Mucosa of rectum (tissue), 2 donors: Measurements from ENCODE around the gene SOWAHB.

ENCODE experiments used
- H3K27ac ChIP-seq, 2 donors: one replicate each; pipeline ENCODE4 v1.7.0; 2013; ENCODE audit warnings: inconsistent platforms in 2 of 2, low read depth in 2 of 2, low read length in 2 of 2
- H3K27me3 ChIP-seq, 2 donors: one replicate each; pipeline ENCODE4 v1.7.0; 2013; ENCODE audit warnings: low read length in 2 of 2; ENCODE audit not compliant: control insufficient read depth in 2 of 2, insufficient read depth in 2 of 2
- H3K36me3 ChIP-seq, 2 donors: one replicate each; pipeline ENCODE4 v1.7.0; 2013; ENCODE audit warnings: low read length in 2 of 2; ENCODE audit not compliant: control insufficient read depth in 2 of 2, insufficient read depth in 2 of 2
- H3K4me1 ChIP-seq, 2 donors: one replicate each; pipeline ENCODE4 v1.7.0; 2013; ENCODE audit warnings: low read length in 2 of 2, mild to moderate bottlenecking in 1 of 2; ENCODE audit not compliant: control insufficient read depth in 2 of 2, insufficient read depth in 2 of 2
- H3K4me3 ChIP-seq, 2 donors: one replicate each; pipeline ENCODE4 v1.7.0; 2013; ENCODE audit warnings: low read length in 2 of 2
- H3K9ac ChIP-seq, 2 donors: one replicate each; pipeline ENCODE4 v1.7.0; 2013; ENCODE audit warnings: low read length in 2 of 2, low read depth in 1 of 2, mild to moderate bottlenecking in 1 of 2
- H3K9me3 ChIP-seq, 2 donors: one replicate each; pipeline ENCODE4 v1.7.0; 2013; ENCODE audit warnings: low read length in 2 of 2; ENCODE audit not compliant: control insufficient read depth in 2 of 2
- donor health status: healthy.
- donor health status: Normal muscosa, but diverticular disease.

Gene SOWAHB

DNA sequence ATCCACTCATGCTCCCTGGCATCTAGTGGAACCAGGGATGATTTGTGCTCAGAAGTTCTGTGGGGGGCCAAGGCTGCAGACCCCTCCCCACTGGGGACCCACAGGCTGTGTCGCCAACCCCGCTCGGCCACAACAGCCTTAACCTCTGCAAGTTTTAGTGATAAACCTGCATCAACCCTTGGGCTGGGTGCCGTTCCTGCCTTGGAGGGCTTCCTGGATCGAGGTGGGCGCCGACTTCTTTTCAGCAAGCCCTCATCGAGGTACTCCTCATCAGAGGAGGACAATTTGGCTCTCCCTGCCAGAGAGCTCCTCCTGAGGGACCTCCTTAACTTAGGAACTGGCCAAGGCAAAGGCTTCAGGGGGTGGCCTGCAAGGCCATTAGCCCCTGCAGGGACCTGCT is 1.9 kb downstream of the SOWAHB start:
- no peaks in the 10 kb centered on the region for H3K9me3 ChIP-seq
- H3K4me3 ChIP-seq: peak overlapping the region; percentile 78 to 83
- H3K27ac ChIP-seq: no peak overlapping the region
- no peaks in the 10 kb centered on the region for H3K36me3 ChIP-seq
- H3K9ac ChIP-seq: peak overlapping the region; percentile 60 to 88
- H3K4me1 ChIP-seq: peaks cover 9 to 13% of the 10 kb centered on the region in 2 donors
- peaks cover 0 to 5% of the 10 kb centered on the region in 2 donors for H3K27me3 ChIP-seq

DNA sequence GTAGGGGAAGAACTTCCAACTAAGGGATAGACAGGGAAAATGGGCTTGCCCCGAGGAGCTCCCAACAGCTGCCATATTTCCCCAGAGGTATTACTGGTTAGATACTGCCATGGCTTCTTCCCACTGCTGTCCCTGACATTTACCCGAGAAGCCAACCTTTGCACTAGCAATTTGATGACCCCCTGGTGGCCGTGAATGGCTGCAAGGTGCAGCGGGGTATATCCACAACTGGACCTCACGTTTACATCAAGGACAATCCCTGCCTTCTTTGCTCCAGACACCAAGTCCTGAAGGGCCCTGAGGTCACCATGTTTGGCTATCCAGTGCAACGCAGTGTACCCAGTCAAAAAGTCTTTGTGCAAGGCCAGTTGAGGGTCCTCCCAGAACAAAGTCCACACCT is 2.3 kb downstream of the SOWAHB start:
- no peak overlapping the region for H3K27ac ChIP-seq
- peaks cover 9 to 13% of the 10 kb centered on the region in 2 donors for H3K4me1 ChIP-seq
- no peak overlapping the region for H3K9ac ChIP-seq
- peak overlapping the region; percentile 78 to 83 for H3K4me3 ChIP-seq
- H3K27me3 ChIP-seq: peaks cover 0 to 5% of the 10 kb centered on the region in 2 donors
- no peaks in the 10 kb centered on the region for H3K36me3 ChIP-seq
- H3K9me3 ChIP-seq: no peaks in the 10 kb centered on the region

DNA sequence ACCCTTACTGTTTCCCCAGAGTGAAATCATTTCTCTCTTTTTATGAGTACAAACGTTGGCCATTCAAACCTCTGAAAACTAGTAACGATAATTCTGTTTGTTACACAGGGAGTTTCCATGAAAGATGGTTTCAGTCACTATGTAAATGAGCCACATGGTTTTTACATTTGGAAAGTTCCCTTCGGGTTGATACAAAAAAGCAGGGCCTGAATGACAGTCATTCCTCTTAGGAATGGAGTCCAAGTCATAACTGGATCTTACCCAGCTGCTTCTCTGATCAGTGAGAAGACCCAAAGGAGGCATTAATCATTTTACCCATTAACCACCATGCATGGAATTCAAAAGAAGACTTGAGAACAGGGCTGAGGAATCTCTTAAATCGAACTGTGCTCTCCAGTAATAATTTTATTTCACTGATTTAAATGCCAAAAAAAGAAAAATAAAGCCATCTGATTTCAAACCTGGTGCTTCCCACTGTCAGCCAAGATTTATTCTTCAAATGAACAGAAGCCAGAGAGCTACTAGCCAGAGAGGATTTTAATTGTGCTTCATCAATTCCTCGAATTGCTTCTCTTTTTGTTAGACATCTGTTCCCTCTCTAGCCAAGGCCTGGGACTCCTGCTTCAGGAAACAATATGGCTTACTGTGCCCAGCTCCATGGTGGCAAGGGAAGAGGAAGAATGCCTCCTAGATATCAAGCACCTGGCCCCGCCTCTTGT is 3.2 kb downstream of the SOWAHB start:
- Histone ChIP-seq H3K27me3 (peaks cover 0 to 5% of the 10 kb centered on the region in 2 donors), H3K4me1 (peaks cover 9 to 13% of the 10 kb centered on the region in 2 donors), H3K9me3 (no peaks in the 10 kb centered on the region), H3K36me3 (no peaks in the 10 kb centered on the region), H3K27ac (no peak overlapping the region), H3K4me3 (no peak overlapping the region), H3K9ac (no peak overlapping the region)

DNA sequence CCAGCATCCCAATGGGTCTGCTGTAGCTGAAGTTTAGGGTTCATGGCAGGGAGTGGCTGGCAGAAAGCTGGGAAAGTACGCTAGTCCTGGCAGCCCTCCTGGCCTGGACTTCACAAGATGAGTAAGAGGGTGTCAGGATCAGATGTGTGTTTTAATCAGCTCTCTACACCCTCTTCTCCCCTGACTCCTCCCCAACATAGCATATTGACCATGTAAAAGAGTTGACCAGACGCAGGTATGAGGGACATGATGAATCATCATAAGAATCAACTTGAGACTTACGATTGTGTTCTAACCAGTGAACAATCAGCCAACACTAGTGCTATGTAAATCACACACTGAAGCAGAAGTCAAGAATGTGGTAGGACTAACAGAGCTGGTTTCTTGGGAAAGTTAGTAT is 5.3 kb downstream of the SOWAHB start:
- Histone ChIP-seq H3K9ac (no peak overlapping the region), H3K4me1 (peaks cover 7 to 10% of the 10 kb centered on the region in 2 donors), H3K4me3 (no peak overlapping the region), H3K36me3 (no peaks in the 10 kb centered on the region), H3K27me3 (peaks cover 0 to 5% of the 10 kb centered on the region in 2 donors), H3K27ac (no peak overlapping the region), H3K9me3 (no peaks in the 10 kb centered on the region)

DNA sequence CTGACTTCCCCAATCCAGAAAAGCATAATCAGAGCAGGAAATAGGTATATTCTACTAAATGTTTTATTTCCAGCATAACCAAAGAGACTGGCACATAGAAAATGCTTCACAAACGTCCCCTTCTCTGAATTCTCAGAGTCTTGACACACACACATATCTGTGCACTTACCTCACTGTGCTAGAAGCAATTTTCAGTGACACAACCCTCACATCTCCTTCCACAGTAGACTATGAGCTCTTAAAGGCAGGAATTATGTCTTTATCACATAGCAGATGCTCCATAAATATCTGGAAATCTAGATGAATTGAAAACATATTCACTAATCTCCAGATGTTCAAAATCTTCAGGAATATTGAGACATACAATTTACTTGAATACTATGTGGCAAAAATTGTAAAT is 5.9 kb downstream of the SOWAHB start:
- no peaks in the 10 kb centered on the region for H3K36me3 ChIP-seq
- H3K27ac ChIP-seq: no peak overlapping the region
- H3K4me3 ChIP-seq: no peak overlapping the region
- no peaks in the 10 kb centered on the region for H3K9me3 ChIP-seq
- H3K27me3 ChIP-seq: peaks cover 0 to 5% of the 10 kb centered on the region in 2 donors
- no peak overlapping the region for H3K9ac ChIP-seq
- peaks cover 5 to 10% of the 10 kb centered on the region in 2 donors for H3K4me1 ChIP-seq

DNA sequence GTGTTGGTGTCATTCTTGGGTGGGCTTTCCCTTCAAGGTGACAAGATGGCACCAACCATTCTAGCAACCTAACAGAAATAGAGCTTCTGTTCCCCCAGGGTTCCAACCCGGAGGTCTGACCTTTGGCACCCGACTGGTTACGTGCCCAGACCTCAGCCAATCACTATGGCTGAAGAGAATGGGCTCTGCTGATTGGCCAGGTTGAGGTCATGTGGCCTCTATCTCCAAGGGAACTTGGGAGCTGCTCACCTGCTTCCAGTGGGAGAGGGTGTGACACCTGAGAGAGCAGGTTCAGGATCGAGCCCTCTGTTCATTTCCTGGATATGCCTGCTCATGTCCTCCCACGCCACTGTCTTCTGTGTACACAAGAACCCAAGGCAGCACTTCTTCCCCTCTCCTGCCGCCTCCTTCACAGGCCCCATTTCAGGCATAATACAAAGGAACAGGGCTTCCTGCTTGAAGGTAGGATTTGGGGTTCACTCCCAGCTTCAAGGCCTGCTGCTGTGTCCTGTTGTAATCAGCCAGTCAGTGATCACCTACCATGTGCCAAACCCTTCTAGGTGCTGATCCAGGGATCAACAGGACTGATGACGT is 11.0 kb downstream of the SOWAHB start:
- no peak overlapping the region for H3K4me3 ChIP-seq
- no peaks in the 10 kb centered on the region for H3K36me3 ChIP-seq
- no peaks in the 10 kb centered on the region for H3K27me3 ChIP-seq
- no peaks in the 10 kb centered on the region for H3K9me3 ChIP-seq
- peaks cover 0 to 7% of the 10 kb centered on the region in 2 donors for H3K4me1 ChIP-seq
- H3K9ac ChIP-seq: no peak overlapping the region
- no peak overlapping the region for H3K27ac ChIP-seq

DNA sequence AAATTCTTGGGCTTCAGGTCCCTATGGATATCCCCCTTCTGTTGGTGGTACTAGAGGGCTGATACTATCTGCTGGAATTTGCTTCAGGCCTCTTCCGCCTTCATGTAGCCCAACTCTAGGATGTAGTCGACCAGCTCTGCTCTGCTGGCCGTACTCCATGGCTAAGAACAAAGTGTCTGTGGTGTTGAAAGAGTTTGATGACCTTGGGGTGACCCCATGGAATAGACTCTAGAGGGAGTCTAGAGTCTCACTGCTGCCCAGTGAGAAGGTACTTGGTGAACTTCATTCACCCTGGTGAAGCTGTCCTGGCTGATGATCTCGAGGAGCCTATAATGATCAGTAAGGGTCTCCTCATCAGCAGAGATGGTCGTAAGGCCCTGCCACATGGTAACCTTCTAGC is 11.7 kb downstream of the SOWAHB start:
- no peaks in the 10 kb centered on the region for H3K27me3 ChIP-seq
- no peaks in the 10 kb centered on the region for H3K9me3 ChIP-seq
- H3K36me3 ChIP-seq: no peaks in the 10 kb centered on the region
- peaks cover 0 to 8% of the 10 kb centered on the region in 2 donors for H3K4me1 ChIP-seq
- no peak overlapping the region for H3K27ac ChIP-seq
- H3K4me3 ChIP-seq: no peak overlapping the region
- H3K9ac ChIP-seq: no peak overlapping the region

DNA sequence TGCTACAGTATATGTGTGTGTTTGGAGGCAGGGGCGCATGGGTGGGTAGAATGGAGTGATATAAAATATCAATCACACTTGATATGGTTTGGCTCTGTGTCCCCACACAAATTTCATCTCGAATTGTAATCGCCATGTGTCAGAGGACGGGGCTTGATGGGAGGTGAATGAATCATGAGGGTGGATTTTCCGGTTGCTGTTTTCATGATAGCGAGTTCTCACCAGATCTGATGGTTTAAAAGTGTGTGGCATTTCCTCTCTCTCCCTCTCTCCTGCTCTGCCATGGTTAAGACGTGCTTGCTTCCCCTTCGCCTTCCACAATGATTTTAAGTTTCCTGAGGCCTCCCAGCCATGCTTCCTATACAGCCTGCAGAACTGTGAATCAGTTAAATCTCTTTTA is 14.8 kb downstream of the SOWAHB start:
- H3K27me3 ChIP-seq: no peaks in the 10 kb centered on the region
- H3K4me3 ChIP-seq: no peak overlapping the region
- H3K9me3 ChIP-seq: no peaks in the 10 kb centered on the region
- no peaks in the 10 kb centered on the region for H3K36me3 ChIP-seq
- no peak overlapping the region for H3K9ac ChIP-seq
- H3K4me1 ChIP-seq: peaks cover 0 to 12% of the 10 kb centered on the region in 2 donors
- H3K27ac ChIP-seq: no peak overlapping the region

DNA sequence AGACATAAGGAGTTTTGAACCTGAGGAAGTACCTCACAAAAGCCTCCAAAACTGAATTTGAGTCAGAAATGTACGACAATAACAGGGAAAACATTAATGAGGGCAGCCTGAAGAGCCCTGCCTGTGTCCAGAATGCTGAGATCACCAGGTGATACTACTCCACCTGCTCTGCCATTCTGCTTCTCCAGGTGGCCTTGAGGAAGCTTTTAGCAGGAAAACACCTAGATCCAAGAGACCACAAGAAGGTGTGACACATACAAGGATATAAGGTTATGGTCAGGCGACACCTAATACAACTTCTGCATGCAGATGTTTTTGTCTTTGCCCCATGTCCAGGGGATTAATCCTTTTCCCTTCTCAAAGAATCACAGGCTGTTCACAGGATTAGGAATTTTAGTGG is 15.3 kb downstream of the SOWAHB start:
- no peaks in the 10 kb centered on the region for H3K36me3 ChIP-seq
- H3K27me3 ChIP-seq: no peaks in the 10 kb centered on the region
- no peak overlapping the region for H3K27ac ChIP-seq
- no peak overlapping the region for H3K4me3 ChIP-seq
- H3K9me3 ChIP-seq: no peaks in the 10 kb centered on the region
- H3K9ac ChIP-seq: no peak overlapping the region
- H3K4me1 ChIP-seq: peaks cover 0 to 12% of the 10 kb centered on the region in 2 donors

DNA sequence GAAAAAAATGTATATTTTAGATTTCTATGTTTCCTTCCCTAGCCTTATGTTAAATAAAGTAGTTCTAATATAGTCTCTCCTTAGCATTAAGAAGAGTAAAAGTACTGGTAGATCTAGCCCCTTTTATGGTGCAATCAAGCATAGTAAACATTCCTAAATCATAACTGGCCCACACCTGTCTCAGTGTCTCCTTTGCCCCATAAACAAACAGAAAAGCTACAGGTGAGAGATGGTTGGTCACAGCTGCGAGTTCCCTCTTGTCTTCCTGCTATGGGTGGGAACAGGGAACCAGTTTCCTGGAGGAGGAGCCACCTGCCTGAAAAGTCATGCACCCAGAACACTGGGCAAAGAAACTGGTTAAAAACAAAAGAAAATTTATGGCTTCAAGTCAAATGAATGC is 16.6 kb downstream of the SOWAHB start:
- Histone ChIP-seq H3K4me3 (no peak overlapping the region), H3K27ac (peak overlapping the region in 1 of 2 donors; percentile 7), H3K27me3 (no peaks in the 10 kb centered on the region), H3K36me3 (no peaks in the 10 kb centered on the region), H3K9me3 (no peaks in the 10 kb centered on the region), H3K4me1 (peaks cover 0 to 12% of the 10 kb centered on the region in 2 donors), H3K9ac (no peak overlapping the region)
